ENCODE measurements around the gene JMJD8.

JMJD8 gene

DNA sequence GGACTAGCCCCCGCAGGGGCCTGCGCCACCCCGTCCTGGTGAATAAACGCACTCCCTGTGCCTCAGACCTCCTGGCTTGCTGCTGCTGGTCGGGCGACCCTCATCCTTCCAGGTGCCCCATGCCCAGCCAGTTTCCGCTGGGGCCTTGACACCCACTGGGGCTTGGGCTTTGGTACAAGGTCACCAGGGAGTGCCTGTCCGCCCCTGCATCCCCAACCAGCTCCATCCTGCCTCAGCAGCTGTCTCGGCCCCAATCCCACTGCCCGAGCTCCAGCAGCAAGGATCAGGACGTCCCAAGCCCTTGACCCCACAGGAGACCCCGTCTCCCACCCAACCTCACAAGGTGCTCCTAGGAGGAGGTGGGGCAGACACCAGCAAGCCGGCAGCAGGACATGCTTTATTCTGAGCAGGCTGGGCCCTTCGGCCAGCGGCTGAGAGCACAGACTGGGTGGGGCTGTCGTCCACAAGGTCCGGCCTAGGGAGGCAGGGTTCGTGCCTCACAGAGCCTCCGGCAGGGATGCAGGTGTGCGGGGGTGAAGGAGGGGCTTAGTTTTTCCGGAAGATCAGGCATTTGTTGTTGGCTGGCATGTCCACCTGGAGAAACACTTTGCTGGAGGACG is 50.0 kb downstream of the JMJD8 start:
- Histone ChIP-seq H3K27ac (ENCODE audit: low read length) (no peak overlapping the region), H3K4me3 (ENCODE audit: low read length) (no peak overlapping the region), H3K4me1 (ENCODE audit: control insufficient read depth, low read depth, low read length) (peaks cover 18% of the 10 kb centered on the region), H3K9me3 (ENCODE audit: control insufficient read depth, low read depth, low read length) (no peaks in the 10 kb centered on the region), H3K27me3 (ENCODE audit: control insufficient read depth, insufficient read depth, low read length) (no peaks in the 10 kb centered on the region), H3K9ac (ENCODE audit: low read length) (no peak overlapping the region), H3K36me3 (ENCODE audit: control insufficient read depth, low read depth, low read length) (no peaks in the 10 kb centered on the region)

DNA sequence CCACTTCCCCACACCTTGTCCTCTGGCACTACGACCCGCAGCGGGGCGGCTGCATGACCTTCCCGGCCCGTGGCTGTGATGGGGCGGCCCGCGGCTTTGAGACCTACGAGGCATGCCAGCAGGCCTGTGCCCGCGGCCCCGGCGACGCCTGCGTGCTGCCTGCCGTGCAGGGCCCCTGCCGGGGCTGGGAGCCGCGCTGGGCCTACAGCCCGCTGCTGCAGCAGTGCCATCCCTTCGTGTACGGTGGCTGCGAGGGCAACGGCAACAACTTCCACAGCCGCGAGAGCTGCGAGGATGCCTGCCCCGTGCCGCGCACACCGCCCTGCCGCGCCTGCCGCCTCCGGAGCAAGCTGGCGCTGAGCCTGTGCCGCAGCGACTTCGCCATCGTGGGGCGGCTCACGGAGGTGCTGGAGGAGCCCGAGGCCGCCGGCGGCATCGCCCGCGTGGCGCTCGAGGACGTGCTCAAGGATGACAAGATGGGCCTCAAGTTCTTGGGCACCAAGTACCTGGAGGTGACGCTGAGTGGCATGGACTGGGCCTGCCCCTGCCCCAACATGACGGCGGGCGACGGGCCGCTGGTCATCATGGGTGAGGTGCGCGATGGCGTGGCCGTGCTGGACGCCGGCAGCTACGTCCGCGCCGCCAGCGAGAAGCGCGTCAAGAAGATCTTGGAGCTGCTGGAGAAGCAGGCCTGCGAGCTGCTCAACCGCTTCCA is 50.6 kb downstream of the JMJD8 start:
- H3K9ac ChIP-seq (ENCODE audit: low read length), result no peak overlapping the region

DNA sequence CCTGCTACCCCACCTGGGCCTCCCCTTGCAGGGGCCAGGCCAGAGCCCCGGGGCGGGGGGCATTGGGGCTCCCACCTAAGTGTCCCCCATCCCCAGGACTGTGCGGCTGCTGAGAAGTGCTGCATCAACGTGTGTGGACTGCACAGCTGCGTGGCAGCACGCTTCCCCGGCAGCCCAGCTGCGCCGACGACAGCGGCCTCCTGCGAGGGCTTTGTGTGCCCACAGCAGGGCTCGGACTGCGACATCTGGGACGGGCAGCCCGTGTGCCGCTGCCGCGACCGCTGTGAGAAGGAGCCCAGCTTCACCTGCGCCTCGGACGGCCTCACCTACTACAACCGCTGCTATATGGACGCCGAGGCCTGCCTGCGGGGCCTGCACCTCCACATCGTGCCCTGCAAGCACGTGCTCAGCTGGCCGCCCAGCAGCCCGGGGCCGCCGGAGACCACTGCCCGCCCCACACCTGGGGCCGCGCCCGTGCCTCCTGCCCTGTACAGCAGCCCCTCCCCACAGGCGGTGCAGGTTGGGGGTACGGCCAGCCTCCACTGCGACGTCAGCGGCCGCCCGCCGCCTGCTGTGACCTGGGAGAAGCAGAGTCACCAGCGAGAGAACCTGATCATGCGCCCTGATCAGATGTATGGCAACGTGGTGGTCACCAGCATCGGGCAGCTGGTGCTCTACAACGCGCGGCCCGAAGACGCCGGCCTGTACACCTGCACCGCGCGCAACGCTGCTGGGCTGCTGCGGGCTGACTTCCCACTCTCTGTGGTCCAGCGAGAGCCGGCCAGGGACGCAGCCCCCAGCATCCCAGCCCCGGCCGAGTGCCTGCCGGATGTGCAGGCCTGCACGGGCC is 51.4 kb downstream of the JMJD8 start:
- H3K9me3 ChIP-seq (ENCODE audit: control insufficient read depth, low read depth, low read length), result no peaks in the 10 kb centered on the region
- H3K27ac ChIP-seq (ENCODE audit: low read length), result no peak overlapping the region
- H3K4me1 ChIP-seq (ENCODE audit: control insufficient read depth, low read depth, low read length), result peaks cover 12% of the 10 kb centered on the region
- no peaks in the 10 kb centered on the region for H3K36me3 ChIP-seq (ENCODE audit: control insufficient read depth, low read depth, low read length)
- H3K27me3 ChIP-seq (ENCODE audit: control insufficient read depth, insufficient read depth, low read length), result no peaks in the 10 kb centered on the region
- no peak overlapping the region for H3K9ac ChIP-seq (ENCODE audit: low read length)
- H3K4me3 ChIP-seq (ENCODE audit: low read length), result no peak overlapping the region

More for the DNA sequence above, 50.6 kb downstream of the JMJD8 start:
- Histone ChIP-seq H3K27ac (ENCODE audit: low read length) (no peak overlapping the region), H3K4me3 (ENCODE audit: low read length) (no peak overlapping the region), H3K9me3 (ENCODE audit: control insufficient read depth, low read depth, low read length) (no peaks in the 10 kb centered on the region), H3K4me1 (ENCODE audit: control insufficient read depth, low read depth, low read length) (peaks cover 18% of the 10 kb centered on the region), H3K27me3 (ENCODE audit: control insufficient read depth, insufficient read depth, low read length) (no peaks in the 10 kb centered on the region), H3K36me3 (ENCODE audit: control insufficient read depth, low read depth, low read length) (no peaks in the 10 kb centered on the region)

- H3K9ac ChIP-seq (ENCODE audit: low read length), result no peak overlapping the region
- no peaks in the 10 kb centered on the region for H3K27me3 ChIP-seq (ENCODE audit: control insufficient read depth, insufficient read depth, low read length)
- H3K4me1 ChIP-seq (ENCODE audit: control insufficient read depth, low read depth, low read length), result peaks cover 11% of the 10 kb centered on the region
- no peaks in the 10 kb centered on the region for H3K9me3 ChIP-seq (ENCODE audit: control insufficient read depth, low read depth, low read length)
- H3K4me3 ChIP-seq (ENCODE audit: low read length), result no peak overlapping the region
- H3K36me3 ChIP-seq (ENCODE audit: control insufficient read depth, low read depth, low read length), result no peaks in the 10 kb centered on the region
- H3K27ac ChIP-seq (ENCODE audit: low read length), result no peak overlapping the region
These were observed 52.3 kb downstream of the JMJD8 start for GRCh38 chr16:631808-632358.
